Smooth muscle cell (in vitro differentiated cells): Measurements from ENCODE around the gene FAM20C. TPM values are rescaled to one million over a fixed set of nuclear protein-coding genes. Genes with fewer than 3 reads are reported as not detected.

ENCODE experiments used
- DNase-seq: peaks from one replicate; lab custom pipeline; 2025; ENCODE audit not compliant: unreplicated experiment; lab: John Stamatoyannopoulos, UW
- H2AFZ ChIP-seq: fragments of 200-600 bp; sonication (generic); 2 replicates; pipeline ENCODE4 v1.6.0; 2016; ENCODE audit warnings: antibody characterized with exemption, low read depth, mild to moderate bottlenecking
- H3F3A ChIP-seq: fragments of 200-600 bp; sonication (generic); 2 replicates; pipeline ENCODE4 v1.6.0; 2017; ENCODE audit warnings: antibody characterized with exemption, low read depth
- H3K27ac ChIP-seq: fragments of 200-600 bp; sonication (generic); 2 replicates; pipeline ENCODE4 v1.5.1; 2016; ENCODE audit warnings: low read depth, mild to moderate bottlenecking
- H3K27me3 ChIP-seq: fragments of 200-600 bp; sonication (generic); 2 replicates; pipeline ENCODE4 v1.6.1; 2016; ENCODE audit warnings: low read depth, mild to moderate bottlenecking
- H3K36me3 ChIP-seq: fragments of 200-600 bp; sonication (generic); 2 replicates; pipeline ENCODE4 v1.5.1; 2016; ENCODE audit warnings: low read depth
- H3K4me1 ChIP-seq: fragments of 200-600 bp; sonication (generic); 2 replicates; pipeline ENCODE4 v1.5.1; 2016; ENCODE audit warnings: low read depth
- H3K4me2 ChIP-seq: fragments of 200-600 bp; sonication (generic); 2 replicates; pipeline ENCODE4 v1.6.0; 2016; ENCODE audit warnings: mild to moderate bottlenecking
- H3K4me3 ChIP-seq: fragments of 200-600 bp; sonication (generic); 2 replicates; pipeline ENCODE4 v1.5.1; 2016; ENCODE audit warnings: mild to moderate bottlenecking
- H3K79me2 ChIP-seq: fragments of 200-600 bp; sonication (generic); 2 replicates; pipeline ENCODE4 v1.6.0; 2016; ENCODE audit warnings: low read depth, mild to moderate bottlenecking
- H3K9ac ChIP-seq: fragments of 200-600 bp; sonication (generic); 2 replicates; pipeline ENCODE4 v1.6.0; 2016; ENCODE audit warnings: low read depth
- H3K9me3 ChIP-seq: fragments of 200-600 bp; sonication (generic); replicated peaks from 2 replicates; pipeline ENCODE4 v1.5.1; 2016; ENCODE audit warnings: low read depth
- H4K20me1 ChIP-seq: fragments of 200-600 bp; sonication (generic); 2 replicates; pipeline ENCODE4 v1.6.0; 2016; ENCODE audit warnings: low read depth
- WGBS: methylation state at CpG from one replicate; pipeline ENCODE4 v1.1.7; 2016; ENCODE audit warnings: low lambda C conversion rate; 5-methylcytosine and 5-hydroxymethylcytosine counted together
- polyA plus RNA-seq: library from polyadenylated mRNA; unstranded; fragments of >200 nt; fragmentation: Nextera tagmentation; extraction: Ambion mirVana; gene quantifications from 2 replicates; pipeline ENCODE4 v1.2.1, GENCODE V29; 2016
- total RNA-seq: library from RNA; depleted of rRNA; stranded (reverse); fragments of >200 nt; gene quantifications from 2 replicates; pipeline ENCODE4 v1.2.3, GENCODE V29; 2014
- TF ChIP-seq, protein P1 (sequence below): fragments of 200-600 bp; sonication (generic); IDR thresholded peaks from 2 replicates; pipeline ENCODE4 v1.5.1; 2017; ENCODE audit warnings: borderline replicate concordance, mild to moderate bottlenecking, antibody characterized with exemption; ENCODE audit not compliant: insufficient read depth, poor library complexity, severe bottlenecking

Gene FAM20C
- total and polyA plus RNA-seq, 2 experiments from 2014 or later, result 5.6 to 6.2 TPM

DNA sequence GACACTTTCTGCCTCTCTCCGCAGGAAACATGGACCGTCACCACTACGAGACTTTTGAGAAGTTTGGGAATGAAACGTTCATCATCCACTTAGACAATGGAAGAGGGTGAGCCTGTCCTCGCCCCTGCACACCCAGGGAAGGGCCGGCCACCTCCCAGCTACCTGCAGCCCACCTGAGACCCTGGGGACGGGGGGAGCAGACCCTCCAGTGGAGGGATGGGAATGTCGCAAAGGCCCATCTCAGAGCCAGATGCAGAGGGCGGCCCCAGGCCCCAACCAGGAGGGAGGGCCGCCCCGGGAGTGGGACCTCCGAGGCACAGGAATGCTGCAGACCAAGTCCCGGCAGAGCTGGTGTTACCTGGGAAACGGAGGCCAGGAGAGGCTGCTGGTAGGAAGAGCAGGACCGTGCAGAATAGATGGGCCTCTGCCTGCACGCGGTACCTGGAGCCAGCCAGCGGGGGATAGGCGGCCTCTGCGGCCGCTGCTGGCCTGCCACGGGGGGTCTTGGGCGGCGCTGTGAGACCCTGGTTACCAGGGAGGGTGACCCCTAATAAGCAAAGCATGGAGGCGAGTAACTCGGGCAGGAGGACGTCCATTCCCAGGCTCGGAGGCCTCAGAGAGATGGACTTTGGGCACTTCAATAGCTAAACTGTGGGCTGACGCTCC is 64.7 kb downstream of the FAM20C start:
- Histone ChIP-seq H3F3A (no peaks in the 10 kb centered on the region), H3K27me3 (no peaks in the 10 kb centered on the region), H3K9me3 (no peaks in the 10 kb centered on the region), H3K4me1 (no peaks in the 10 kb centered on the region), H3K27ac (no peak overlapping the region), H3K9ac (no peak overlapping the region), H3K4me2 (no peak overlapping the region), H3K36me3 (no peaks in the 10 kb centered on the region), H4K20me1 (no peaks in the 10 kb centered on the region), H3K79me2 (no peaks in the 10 kb centered on the region), H3K4me3 (no peak overlapping the region), H2AFZ (no peak overlapping the region)
- TF ChIP-seq, protein P1, sequence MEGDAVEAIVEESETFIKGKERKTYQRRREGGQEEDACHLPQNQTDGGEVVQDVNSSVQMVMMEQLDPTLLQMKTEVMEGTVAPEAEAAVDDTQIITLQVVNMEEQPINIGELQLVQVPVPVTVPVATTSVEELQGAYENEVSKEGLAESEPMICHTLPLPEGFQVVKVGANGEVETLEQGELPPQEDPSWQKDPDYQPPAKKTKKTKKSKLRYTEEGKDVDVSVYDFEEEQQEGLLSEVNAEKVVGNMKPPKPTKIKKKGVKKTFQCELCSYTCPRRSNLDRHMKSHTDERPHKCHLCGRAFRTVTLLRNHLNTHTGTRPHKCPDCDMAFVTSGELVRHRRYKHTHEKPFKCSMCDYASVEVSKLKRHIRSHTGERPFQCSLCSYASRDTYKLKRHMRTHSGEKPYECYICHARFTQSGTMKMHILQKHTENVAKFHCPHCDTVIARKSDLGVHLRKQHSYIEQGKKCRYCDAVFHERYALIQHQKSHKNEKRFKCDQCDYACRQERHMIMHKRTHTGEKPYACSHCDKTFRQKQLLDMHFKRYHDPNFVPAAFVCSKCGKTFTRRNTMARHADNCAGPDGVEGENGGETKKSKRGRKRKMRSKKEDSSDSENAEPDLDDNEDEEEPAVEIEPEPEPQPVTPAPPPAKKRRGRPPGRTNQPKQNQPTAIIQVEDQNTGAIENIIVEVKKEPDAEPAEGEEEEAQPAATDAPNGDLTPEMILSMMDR, result no peak
- WGBS, result 96% methylated on average over 29 of the region's 29 CpGs
- DNase-seq, result no peak

DNA sequence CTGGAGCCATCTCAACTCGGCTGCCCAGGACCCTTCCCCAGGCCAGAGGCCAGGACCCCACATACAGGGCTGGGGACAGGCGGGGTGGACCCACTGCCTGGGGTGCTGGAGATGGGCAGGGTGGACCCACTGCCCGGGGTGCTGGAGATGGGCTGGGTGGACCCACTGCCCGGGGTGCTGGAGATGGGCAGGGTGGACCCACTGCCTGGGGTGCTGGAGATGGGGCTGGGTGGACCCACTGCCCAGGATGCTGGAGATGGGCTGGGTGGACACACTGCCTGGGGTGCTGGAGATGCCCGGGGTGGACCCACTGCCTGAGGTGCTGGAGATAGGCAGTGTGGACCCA is 65.2 kb downstream of the FAM20C start:
- H2AFZ ChIP-seq, result no peak overlapping the region
- no peaks in the 10 kb centered on the region for H3K79me2 ChIP-seq
- no peaks in the 10 kb centered on the region for H3F3A ChIP-seq
- H4K20me1 ChIP-seq, result no peaks in the 10 kb centered on the region
- no peak for DNase-seq
- no peak overlapping the region for H3K4me3 ChIP-seq
- no peaks in the 10 kb centered on the region for H3K27me3 ChIP-seq
- no peaks in the 10 kb centered on the region for H3K4me1 ChIP-seq
- H3K9me3 ChIP-seq, result no peaks in the 10 kb centered on the region
- no peaks in the 10 kb centered on the region for H3K36me3 ChIP-seq
- no peak overlapping the region for H3K9ac ChIP-seq
- 82% methylated on average over 5 of the region's 5 CpGs for WGBS
- TF ChIP-seq, protein P1, result no peak
- no peak overlapping the region for H3K27ac ChIP-seq
- H3K4me2 ChIP-seq, result no peak overlapping the region

DNA sequence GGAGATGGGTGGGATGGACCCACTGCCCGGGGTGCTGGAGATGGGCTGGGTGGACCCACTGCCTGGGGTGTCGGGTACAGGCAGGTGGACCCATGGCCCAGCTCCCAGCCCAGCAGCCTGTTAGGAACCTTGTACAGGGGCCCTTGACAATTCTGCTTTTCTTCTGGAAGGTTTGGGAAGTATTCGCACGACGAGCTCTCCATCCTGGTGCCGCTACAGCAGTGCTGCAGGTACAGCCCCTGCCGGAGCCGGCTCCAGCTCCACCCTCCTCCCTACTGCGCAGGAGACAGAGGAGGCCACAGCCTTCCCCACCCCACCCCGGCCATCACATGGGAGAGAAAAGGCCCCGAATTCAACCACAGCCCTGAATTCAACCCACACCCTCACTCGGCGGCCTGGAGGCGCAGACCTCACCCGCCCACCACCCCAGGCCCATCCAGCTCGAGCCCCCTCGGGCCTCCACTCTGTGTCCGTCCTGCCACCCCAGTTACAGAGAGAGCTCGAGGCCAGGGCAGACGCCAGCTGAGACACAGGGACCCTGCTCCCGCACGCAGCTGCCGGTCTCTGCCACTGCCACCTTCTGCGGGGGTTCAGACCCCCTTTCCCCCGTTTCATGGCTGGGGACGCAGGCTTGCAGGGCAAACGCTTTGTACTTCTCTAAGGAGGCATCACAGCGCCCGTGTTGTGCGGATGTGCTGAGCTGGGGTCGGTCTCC is 66.3 kb downstream of the FAM20C start:
- no peak overlapping the region for H3K9ac ChIP-seq
- H3K4me2 ChIP-seq, result no peak overlapping the region
- no peaks in the 10 kb centered on the region for H3K79me2 ChIP-seq
- no peaks in the 10 kb centered on the region for H3K27me3 ChIP-seq
- TF ChIP-seq, protein P1, result no peak
- no peaks in the 10 kb centered on the region for H4K20me1 ChIP-seq
- H2AFZ ChIP-seq, result no peak overlapping the region
- H3K4me3 ChIP-seq, result no peak overlapping the region
- no peaks in the 10 kb centered on the region for H3K9me3 ChIP-seq
- WGBS, result 97% methylated on average over 16 of the region's 31 CpGs
- no peaks in the 10 kb centered on the region for H3K36me3 ChIP-seq
- no peak for DNase-seq
- H3K4me1 ChIP-seq, result no peaks in the 10 kb centered on the region
- H3K27ac ChIP-seq, result no peak overlapping the region
- H3F3A ChIP-seq, result no peaks in the 10 kb centered on the region

DNA sequence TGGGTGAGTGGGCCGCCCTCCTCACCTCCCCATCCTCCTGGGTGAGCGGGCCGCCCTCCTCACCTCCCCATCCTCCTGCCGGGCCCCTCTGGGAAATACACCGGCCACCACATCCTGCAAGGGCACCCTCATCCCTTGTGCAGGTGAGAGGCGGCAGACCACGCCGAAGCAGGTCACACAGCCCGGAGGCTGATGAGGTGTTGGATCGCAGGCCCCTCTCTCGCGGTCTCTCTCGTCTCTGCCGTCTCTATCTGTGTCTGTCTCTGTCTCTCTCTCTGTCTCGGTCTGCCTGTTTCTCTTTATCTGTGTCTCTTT is 66.8 kb downstream of the FAM20C start:
- H3K36me3 ChIP-seq, result no peaks in the 10 kb centered on the region
- no peak overlapping the region for H3K4me3 ChIP-seq
- no peak overlapping the region for H3K9ac ChIP-seq
- H3K27me3 ChIP-seq, result no peaks in the 10 kb centered on the region
- TF ChIP-seq, protein P1, result no peak
- H3K27ac ChIP-seq, result no peak overlapping the region
- H3F3A ChIP-seq, result no peaks in the 10 kb centered on the region
- DNase-seq, result no peak
- no peak overlapping the region for H3K4me2 ChIP-seq
- no peak overlapping the region for H2AFZ ChIP-seq
- no peaks in the 10 kb centered on the region for H4K20me1 ChIP-seq
- no peaks in the 10 kb centered on the region for H3K9me3 ChIP-seq
- H3K4me1 ChIP-seq, result no peaks in the 10 kb centered on the region
- 98% methylated on average over 15 of the region's 15 CpGs for WGBS
- H3K79me2 ChIP-seq, result no peaks in the 10 kb centered on the region
